Bronchial epithelial cell (primary cell): ENCODE data around the gene NHS. TPM values are rescaled to one million over a fixed set of nuclear protein-coding genes. Genes with fewer than 3 reads are reported as not detected.
A peak's percentile ranks its signal among the peaks of the same experiment; 100 is the strongest.

Experiments
- DNase-seq: peaks from one replicate; pipeline ENCODE4 v3.0.0-alpha.2; 2010; ENCODE audit warnings: low read depth
- FAIRE-seq: peaks from 2 replicates; lab custom pipeline; 2011; peaks lifted over from hg19 to GRCh38; lab: Jason Lieb, UNC
- H3K27me3 ChIP-seq: 2 replicates; pipeline ENCODE4 v1.5.1; 2011; ENCODE audit warnings: low read length; ENCODE audit not compliant: control insufficient read depth, insufficient read depth
- H3K36me3 ChIP-seq: 2 replicates; pipeline ENCODE4 v1.5.1; 2011; ENCODE audit warnings: low read length; ENCODE audit not compliant: control insufficient read depth, insufficient read depth
- H3K4me3 ChIP-seq: 2 replicates; pipeline ENCODE4 v1.5.1; 2011; ENCODE audit warnings: mild to moderate bottlenecking, low read depth, low read length, control low read depth
- total RNA-seq: library from RNA; depleted of rRNA; stranded (reverse); fragments of >200 nt; gene quantifications from 2 replicates; pipeline ENCODE4 v1.2.1, GENCODE V29; 2014
- TF ChIP-seq, protein P1 (sequence below): IDR thresholded peaks from 2 replicates; pipeline ENCODE4 v1.5.1; 2011; ENCODE audit warnings: mild to moderate bottlenecking, moderate library complexity, low read length, control low read depth, inconsistent platforms; ENCODE audit not compliant: insufficient read depth, severe bottlenecking

Gene NHS
- total RNA-seq, 1 donor from 2014 or later: 0.79 TPM

DNA sequence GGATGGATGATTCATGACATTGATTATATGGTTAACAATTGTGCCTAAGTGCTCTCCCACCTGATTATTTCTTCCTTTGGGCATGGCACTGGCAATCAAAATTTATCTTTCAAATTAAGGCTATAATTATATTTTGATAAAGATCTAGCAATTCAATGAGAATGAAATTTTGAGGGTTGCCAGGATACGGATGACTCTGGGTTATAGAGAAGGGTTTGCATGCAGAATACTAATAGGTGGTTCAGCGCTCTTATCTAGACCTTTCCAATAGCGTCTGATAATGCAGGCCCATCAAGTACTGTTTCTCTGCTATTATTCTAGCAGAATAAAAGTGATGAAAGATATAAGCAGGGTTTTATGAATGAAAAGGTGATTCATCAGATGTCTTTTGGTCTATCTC, 287.4 kb downstream of the NHS start:
- DNase-seq: peak; percentile 8
- TF ChIP-seq, protein P1, sequence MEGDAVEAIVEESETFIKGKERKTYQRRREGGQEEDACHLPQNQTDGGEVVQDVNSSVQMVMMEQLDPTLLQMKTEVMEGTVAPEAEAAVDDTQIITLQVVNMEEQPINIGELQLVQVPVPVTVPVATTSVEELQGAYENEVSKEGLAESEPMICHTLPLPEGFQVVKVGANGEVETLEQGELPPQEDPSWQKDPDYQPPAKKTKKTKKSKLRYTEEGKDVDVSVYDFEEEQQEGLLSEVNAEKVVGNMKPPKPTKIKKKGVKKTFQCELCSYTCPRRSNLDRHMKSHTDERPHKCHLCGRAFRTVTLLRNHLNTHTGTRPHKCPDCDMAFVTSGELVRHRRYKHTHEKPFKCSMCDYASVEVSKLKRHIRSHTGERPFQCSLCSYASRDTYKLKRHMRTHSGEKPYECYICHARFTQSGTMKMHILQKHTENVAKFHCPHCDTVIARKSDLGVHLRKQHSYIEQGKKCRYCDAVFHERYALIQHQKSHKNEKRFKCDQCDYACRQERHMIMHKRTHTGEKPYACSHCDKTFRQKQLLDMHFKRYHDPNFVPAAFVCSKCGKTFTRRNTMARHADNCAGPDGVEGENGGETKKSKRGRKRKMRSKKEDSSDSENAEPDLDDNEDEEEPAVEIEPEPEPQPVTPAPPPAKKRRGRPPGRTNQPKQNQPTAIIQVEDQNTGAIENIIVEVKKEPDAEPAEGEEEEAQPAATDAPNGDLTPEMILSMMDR: no peak
- H3K36me3 ChIP-seq: no peaks in the 10 kb centered on the region
- H3K4me3 ChIP-seq: no peak overlapping the region
- no peaks in the 10 kb centered on the region for H3K27me3 ChIP-seq
- FAIRE-seq: no peak

DNA sequence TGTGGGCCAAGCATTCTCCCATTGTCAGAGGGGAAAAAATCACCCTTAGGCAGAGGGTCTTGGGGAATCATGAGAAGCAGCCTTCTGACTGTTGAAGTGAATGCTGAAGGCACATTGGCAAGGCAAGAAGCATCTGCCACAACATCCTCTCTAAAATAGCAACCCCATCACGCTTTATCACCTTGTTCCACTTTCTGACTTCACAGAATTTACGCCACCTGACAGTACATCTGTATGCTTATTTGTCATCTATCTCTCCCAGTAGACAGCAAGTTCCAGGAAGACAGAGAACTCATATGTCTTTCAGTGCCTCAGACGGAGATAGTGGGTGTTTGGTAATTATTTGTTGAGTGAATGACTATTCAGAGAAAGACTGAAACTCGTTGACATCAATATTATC, 293.9 kb downstream of the NHS start:
- no peak overlapping the region for H3K4me3 ChIP-seq
- FAIRE-seq (no peak), DNase-seq (no peak)
- no peaks in the 10 kb centered on the region for H3K27me3 ChIP-seq
- TF ChIP-seq, protein P1: no peak
- no peaks in the 10 kb centered on the region for H3K36me3 ChIP-seq

DNA sequence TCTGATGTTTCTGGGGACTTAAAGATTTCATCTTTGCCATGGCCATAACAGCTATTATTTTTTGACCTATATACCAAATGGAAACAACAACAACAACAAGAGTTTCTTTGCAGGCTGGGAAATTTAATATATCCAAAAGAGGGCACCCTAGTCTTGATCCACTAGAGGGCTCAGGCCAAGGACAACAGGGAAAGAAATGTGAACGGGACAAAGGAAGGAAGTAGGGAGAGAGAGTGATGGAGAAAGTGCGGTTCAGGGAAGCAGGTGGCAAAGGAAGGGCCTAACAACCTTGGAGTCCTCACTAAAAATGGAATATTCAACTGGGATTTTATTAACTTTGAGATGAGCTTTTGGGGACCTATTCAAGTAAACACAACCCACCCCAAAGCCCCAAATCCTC, 294.5 kb downstream of the NHS start:
- TF ChIP-seq, protein P1: no peak
- Histone ChIP-seq H3K36me3 (no peaks in the 10 kb centered on the region), H3K27me3 (no peaks in the 10 kb centered on the region), H3K4me3 (no peak overlapping the region)
- no peak for DNase-seq
- no peak for FAIRE-seq

DNA sequence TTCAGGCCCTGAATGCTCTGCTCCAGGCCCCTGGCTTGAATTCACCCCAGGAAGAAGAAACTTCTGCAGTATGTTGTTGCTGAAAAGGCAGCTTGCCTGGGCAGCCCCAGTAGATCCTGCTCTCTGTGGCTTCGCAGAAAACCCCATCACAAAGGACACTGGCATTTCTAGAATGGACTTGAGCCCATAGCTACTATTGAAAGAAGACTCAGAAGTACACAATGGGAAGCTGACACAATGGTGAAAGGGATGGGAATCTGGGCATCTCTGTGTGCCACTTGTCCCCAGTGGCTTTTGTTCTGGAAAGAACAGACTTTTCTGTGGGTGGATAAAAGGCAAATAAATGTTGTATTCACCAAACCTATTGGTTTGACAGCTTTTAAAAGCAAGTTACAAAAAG, 294.9 kb downstream of the NHS start:
- FAIRE-seq (no peak), DNase-seq (no peak)
- TF ChIP-seq, protein P1: no peak
- Histone ChIP-seq H3K27me3 (no peaks in the 10 kb centered on the region), H3K4me3 (no peak overlapping the region), H3K36me3 (no peaks in the 10 kb centered on the region)

DNA sequence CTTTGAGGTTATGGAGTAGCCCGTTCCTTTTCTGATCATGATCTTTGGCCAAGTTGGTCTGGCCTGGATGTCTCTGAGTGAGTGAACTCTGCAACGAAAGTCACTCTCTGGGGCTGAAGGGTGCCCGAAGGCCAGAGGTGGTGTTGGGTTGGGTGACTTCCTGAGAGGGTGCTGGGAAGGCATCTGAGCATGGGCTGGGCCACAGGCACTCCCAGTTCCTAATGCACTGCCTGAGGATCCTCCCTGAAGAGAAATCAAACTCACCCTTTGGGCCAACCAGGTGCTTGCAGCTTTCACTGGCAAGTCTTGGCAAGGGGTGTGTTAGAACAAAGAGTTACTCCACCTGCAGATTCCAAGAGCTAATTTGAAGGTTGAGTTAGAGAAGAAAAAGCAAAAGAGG, 295.9 kb downstream of the NHS start:
- FAIRE-seq (no peak), DNase-seq (no peak)
- no peaks in the 10 kb centered on the region for H3K27me3 ChIP-seq
- TF ChIP-seq, protein P1: no peak
- H3K36me3 ChIP-seq: no peaks in the 10 kb centered on the region
- no peak overlapping the region for H3K4me3 ChIP-seq

DNA sequence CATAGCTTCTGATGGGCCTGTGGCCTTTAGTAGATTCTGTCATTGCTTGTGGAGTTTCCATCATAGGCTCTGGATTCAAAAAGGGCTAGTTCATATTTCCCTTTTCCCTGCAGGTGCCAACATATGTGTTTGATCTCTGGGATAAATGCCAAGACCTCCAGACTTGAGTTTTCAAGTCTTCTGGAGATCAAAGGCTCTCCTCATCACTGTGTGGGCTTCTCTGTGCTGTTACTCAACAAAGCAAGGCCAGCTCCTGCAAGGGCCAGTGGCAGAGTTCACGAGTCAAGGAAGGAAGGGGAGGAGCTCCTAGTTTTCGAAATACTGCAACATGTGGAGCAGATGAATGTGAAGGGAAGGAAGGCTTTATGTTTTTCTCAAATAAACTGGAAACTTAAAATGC, 299.6 kb downstream of the NHS start:
- TF ChIP-seq, protein P1: no peak
- Histone ChIP-seq H3K27me3 (no peaks in the 10 kb centered on the region), H3K36me3 (no peaks in the 10 kb centered on the region), H3K4me3 (no peak overlapping the region)
- no peak for FAIRE-seq
- peak; percentile 8 for DNase-seq
